ENCODE results near the gene AP1B1. TPM values are rescaled to one million over a fixed set of nuclear protein-coding genes. Genes with fewer than 3 reads are reported as not detected.
"Not testable (repeated sequence)": the region's sequence is repeated elsewhere in the genome, so short reads cannot be mapped to it uniquely, and the experiment has no call there.

AP1B1 gene
- total RNA-seq, 1 experiment from 2014 or later, result 88.9 TPM

DNA sequence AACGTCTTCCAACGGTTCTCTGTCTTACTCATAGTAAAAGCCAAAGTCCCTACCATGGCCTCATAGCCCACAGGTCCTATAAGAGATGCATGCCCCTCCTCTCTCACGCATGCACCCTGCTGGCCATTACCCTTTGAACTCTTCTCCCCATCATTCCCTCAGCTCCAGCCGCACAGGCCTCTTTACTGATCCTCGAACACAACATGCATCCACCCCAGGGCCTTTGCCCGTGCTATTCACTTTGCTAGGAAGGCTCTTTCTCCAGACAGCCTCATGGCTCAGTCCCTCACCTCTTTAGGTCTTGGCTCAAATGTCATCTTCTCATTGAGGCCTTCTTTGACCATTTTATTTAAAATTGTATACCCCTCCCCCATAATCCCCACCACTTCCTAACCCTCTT, 7.5 kb downstream of the AP1B1 start:
- TF ChIP-seq, protein P1, sequence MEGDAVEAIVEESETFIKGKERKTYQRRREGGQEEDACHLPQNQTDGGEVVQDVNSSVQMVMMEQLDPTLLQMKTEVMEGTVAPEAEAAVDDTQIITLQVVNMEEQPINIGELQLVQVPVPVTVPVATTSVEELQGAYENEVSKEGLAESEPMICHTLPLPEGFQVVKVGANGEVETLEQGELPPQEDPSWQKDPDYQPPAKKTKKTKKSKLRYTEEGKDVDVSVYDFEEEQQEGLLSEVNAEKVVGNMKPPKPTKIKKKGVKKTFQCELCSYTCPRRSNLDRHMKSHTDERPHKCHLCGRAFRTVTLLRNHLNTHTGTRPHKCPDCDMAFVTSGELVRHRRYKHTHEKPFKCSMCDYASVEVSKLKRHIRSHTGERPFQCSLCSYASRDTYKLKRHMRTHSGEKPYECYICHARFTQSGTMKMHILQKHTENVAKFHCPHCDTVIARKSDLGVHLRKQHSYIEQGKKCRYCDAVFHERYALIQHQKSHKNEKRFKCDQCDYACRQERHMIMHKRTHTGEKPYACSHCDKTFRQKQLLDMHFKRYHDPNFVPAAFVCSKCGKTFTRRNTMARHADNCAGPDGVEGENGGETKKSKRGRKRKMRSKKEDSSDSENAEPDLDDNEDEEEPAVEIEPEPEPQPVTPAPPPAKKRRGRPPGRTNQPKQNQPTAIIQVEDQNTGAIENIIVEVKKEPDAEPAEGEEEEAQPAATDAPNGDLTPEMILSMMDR (IDR thresholded peaks at IDR 0.05; ENCODE audit: unreplicated experiment), result no peak
- peaks cover 83% of the 10 kb centered on the region for H3K4me1 Mint-ChIP-seq (ENCODE audit: low read depth, unreplicated experiment)
- intact Hi-C loops (cut with micrococcal nuclease; ENCODE audit: unreplicated experiment), result no loop called here
- no peaks in the 10 kb centered on the region for H3K9me3 Mint-ChIP-seq (ENCODE audit: low read depth, unreplicated experiment)
- H3K27me3 Mint-ChIP-seq (ENCODE audit: unreplicated experiment), result no peaks in the 10 kb centered on the region
- H3K27ac Mint-ChIP-seq (ENCODE audit: unreplicated experiment), result no peak overlapping the region
- no TSS peak for BruUV-seq (replicated peaks)
- CTCF ChIA-PET, result no interaction called here
- peaks cover 40% of the 10 kb centered on the region for H3K36me3 Mint-ChIP-seq (ENCODE audit: insufficient read depth, unreplicated experiment)
- H3K4me3 Mint-ChIP-seq (ENCODE audit: low read depth, unreplicated experiment), result no peak overlapping the region
- DNase-seq, result no peak

DNA sequence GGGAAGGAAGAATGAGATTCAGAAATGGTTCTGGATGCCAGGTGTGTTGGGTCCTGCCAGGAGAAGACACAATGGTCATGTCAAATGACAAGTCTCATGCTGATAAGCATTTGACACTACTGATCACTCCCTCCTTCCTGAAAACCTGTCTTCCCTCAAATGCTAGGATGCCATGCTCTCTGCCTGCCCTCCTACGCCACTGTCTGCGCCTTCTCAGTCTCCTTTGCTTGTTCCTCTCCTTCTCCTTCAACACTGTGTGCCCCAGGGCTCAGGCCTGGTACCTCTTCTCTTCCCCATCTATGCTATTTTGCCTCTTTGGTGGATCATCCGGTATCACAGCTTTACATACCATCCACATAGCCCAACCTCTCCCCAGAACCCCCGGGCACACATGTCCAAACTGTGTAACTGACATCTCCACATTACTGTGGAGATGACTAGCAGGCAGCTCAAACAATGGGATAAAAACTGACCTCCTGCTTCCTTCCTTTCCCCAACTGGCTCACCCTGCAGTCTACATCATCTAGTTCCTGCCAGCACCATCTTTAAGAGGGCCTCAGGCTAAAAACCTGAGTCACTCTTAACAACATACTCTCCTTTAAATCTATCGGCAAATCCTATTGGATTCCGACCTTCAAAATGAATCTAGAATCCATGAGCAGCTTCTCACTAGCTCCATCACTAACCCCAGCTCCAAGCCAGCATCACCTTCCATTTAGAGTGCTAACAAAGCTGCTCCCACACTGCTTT, 8.2 kb downstream of the AP1B1 start:
- BruUV-seq (replicated peaks), result no TSS peak
- Mint-ChIP-seq H3K27me3 (ENCODE audit: unreplicated experiment) (no peaks in the 10 kb centered on the region), H3K27ac (ENCODE audit: unreplicated experiment) (no peak overlapping the region), H3K4me1 (ENCODE audit: low read depth, unreplicated experiment) (peaks cover 83% of the 10 kb centered on the region), H3K4me3 (ENCODE audit: low read depth, unreplicated experiment) (no peak overlapping the region), H3K9me3 (ENCODE audit: low read depth, unreplicated experiment) (no peaks in the 10 kb centered on the region), H3K36me3 (ENCODE audit: insufficient read depth, unreplicated experiment) (peaks cover 46% of the 10 kb centered on the region)
- intact Hi-C loops (cut with micrococcal nuclease; ENCODE audit: unreplicated experiment), result no loop called here
- TF ChIP-seq, protein P1 (IDR thresholded peaks at IDR 0.05; ENCODE audit: unreplicated experiment), result no peak
- CTCF ChIA-PET, result no interaction called here
- no peak for DNase-seq

DNA sequence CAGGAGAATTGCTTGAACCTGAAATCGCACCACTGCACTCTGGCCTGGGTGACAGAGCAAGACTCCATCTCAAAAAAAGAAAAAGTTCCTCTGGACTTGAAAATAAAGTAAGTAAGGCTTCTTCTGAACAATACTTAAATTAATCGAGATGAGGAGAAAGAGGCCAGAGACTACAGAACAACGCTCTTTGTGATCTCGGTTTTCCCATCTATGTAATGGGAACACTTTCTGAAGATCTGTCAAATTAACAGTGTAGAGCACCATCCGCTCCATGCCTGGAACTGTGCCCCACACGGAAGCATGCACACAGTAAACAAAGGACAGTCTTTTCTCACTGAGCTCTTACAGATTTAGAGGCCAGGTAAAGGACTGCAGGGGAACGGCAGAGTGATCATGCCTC, 9.1 kb downstream of the AP1B1 start:
- no peak for DNase-seq
- CTCF ChIA-PET, result no interaction called here
- no TSS peak for BruUV-seq (replicated peaks)
- Mint-ChIP-seq H3K9me3 (ENCODE audit: low read depth, unreplicated experiment) (no peaks in the 10 kb centered on the region), H3K27me3 (ENCODE audit: unreplicated experiment) (no peaks in the 10 kb centered on the region), H3K4me3 (ENCODE audit: low read depth, unreplicated experiment) (no peak overlapping the region), H3K36me3 (ENCODE audit: insufficient read depth, unreplicated experiment) (peaks cover 42% of the 10 kb centered on the region), H3K4me1 (ENCODE audit: low read depth, unreplicated experiment) (peaks cover 75% of the 10 kb centered on the region), H3K27ac (ENCODE audit: unreplicated experiment) (no peak overlapping the region)
- TF ChIP-seq, protein P1 (IDR thresholded peaks at IDR 0.05; ENCODE audit: unreplicated experiment), result no peak
- intact Hi-C loops (cut with micrococcal nuclease; ENCODE audit: unreplicated experiment), result no loop called here

DNA sequence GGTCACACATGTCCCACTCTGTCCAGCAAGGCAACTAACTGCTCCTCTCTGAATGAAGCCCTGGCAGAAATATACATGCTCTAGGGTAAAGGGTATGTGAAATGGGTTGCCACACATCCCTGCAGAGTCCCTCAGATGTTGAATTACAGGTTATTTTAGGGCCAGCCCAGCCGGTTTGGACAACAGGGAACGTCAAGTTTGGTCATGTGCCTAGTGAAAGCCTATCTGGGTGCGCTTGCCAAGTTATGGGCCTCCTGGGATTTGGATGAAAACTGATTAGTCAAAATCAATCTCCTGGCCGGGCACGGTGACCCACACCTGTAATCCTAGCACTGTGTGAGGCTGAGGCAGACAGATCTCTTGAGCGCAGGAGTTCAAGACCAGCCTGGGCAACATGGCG, 10.4 kb downstream of the AP1B1 start:
- BruUV-seq (replicated peaks), result no TSS peak
- no peaks in the 10 kb centered on the region for H3K9me3 Mint-ChIP-seq (ENCODE audit: low read depth, unreplicated experiment)
- no peaks in the 10 kb centered on the region for H3K27me3 Mint-ChIP-seq (ENCODE audit: unreplicated experiment)
- H3K4me3 Mint-ChIP-seq (ENCODE audit: low read depth, unreplicated experiment), result peak overlapping the region; percentile 50
- H3K27ac Mint-ChIP-seq (ENCODE audit: unreplicated experiment), result peak overlapping the region; percentile 83
- intact Hi-C loops (cut with micrococcal nuclease; ENCODE audit: unreplicated experiment), result no loop called here
- H3K4me1 Mint-ChIP-seq (ENCODE audit: low read depth, unreplicated experiment), result peaks cover 71% of the 10 kb centered on the region
- H3K36me3 Mint-ChIP-seq (ENCODE audit: insufficient read depth, unreplicated experiment), result peaks cover 48% of the 10 kb centered on the region
- TF ChIP-seq, protein P1 (IDR thresholded peaks at IDR 0.05; ENCODE audit: unreplicated experiment), result no peak
- DNase-seq, result peak; percentile 84
- CTCF ChIA-PET, result interaction anchor here (0.6 kb wide), 1 partner anchor 24 kb away, joined by 3 read pairs; no protein-coding TSS in a partner anchor

DNA sequence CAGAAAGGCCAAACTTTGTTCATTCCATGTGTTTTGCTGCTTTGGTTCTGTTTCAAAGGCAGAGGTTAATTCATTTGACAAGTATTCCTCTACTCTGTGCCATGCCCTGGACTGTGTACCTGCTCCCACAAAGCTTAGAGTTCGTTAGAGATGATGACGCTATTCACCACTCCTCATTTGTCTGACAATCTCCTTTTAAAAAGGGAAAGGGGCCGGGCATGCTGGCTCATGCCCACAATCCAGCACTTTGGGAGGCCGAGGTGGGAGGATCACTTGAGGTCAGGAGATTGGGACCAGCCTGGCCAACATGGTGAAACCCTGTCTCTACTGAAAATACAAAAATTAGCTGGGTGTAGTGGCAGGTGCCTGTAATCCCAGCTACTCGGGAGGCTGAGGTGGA, 11.7 kb downstream of the AP1B1 start:
- intact Hi-C loops (cut with micrococcal nuclease; ENCODE audit: unreplicated experiment); H3K27me3 Mint-ChIP-seq (ENCODE audit: unreplicated experiment); H3K9me3 Mint-ChIP-seq (ENCODE audit: low read depth, unreplicated experiment); DNase-seq; BruUV-seq (replicated peaks): not testable (repeated sequence)
- Mint-ChIP-seq H3K36me3 (ENCODE audit: insufficient read depth, unreplicated experiment) (peaks cover 48% of the 10 kb centered on the region), H3K4me3 (ENCODE audit: low read depth, unreplicated experiment) (peak overlapping the region; percentile 50), H3K4me1 (ENCODE audit: low read depth, unreplicated experiment) (peaks cover 58% of the 10 kb centered on the region), H3K27ac (ENCODE audit: unreplicated experiment) (peak overlapping the region; percentile 83)
- CTCF ChIA-PET, result interaction anchor here (0.7 to 1.2 kb wide), 2 partner anchors 148 to 942 kb away, joined by 3 to 8 read pairs; no protein-coding TSS in a partner anchor

All from Calu3 (cell line).